Measurements from ENCODE around the gene RNF144A.

DNA sequence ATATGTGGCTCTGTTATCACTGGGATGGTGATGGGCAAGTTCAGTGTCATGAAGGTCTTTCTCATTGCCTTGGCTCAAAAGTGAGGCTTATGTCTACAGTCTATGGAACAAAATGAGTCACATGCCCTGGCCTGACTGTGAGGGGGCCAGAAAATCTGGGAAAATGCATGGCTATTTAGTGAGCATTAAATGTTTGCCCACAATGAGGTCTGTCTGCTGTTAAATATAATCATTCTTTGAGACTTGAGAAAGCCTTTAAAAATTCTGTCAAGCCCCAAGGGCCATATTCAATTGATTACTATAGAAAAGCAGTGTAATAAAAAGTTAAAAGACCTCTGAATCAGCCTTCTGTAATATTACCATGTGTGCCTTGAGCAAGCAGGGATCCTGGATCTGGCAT is 5.5 kb upstream of the RNF144A start:
- TF ChIP-seq, protein P1, sequence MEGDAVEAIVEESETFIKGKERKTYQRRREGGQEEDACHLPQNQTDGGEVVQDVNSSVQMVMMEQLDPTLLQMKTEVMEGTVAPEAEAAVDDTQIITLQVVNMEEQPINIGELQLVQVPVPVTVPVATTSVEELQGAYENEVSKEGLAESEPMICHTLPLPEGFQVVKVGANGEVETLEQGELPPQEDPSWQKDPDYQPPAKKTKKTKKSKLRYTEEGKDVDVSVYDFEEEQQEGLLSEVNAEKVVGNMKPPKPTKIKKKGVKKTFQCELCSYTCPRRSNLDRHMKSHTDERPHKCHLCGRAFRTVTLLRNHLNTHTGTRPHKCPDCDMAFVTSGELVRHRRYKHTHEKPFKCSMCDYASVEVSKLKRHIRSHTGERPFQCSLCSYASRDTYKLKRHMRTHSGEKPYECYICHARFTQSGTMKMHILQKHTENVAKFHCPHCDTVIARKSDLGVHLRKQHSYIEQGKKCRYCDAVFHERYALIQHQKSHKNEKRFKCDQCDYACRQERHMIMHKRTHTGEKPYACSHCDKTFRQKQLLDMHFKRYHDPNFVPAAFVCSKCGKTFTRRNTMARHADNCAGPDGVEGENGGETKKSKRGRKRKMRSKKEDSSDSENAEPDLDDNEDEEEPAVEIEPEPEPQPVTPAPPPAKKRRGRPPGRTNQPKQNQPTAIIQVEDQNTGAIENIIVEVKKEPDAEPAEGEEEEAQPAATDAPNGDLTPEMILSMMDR (IDR thresholded peaks at IDR 0.05; ENCODE audit: extremely low read depth in 1 of 2, insufficient read depth in 1 of 2, low read depth in 1 of 2, low read length in 2 of 2): no peak
- TF ChIP-seq POLR2A (IDR thresholded peaks at IDR 0.05; ENCODE audit: low read depth, low read length): no peak
- no peak for TF ChIP-seq GATA2 (IDR thresholded peaks at IDR 0.05; ENCODE audit: insufficient read depth, insufficient read length, low read depth, low read length)
- TF ChIP-seq POLR2AphosphoS5 (IDR thresholded peaks at IDR 0.05; ENCODE audit: insufficient read depth, low read depth, low read length): no peak
- no peak for TF ChIP-seq EZH2 (IDR thresholded peaks at IDR 0.05; ENCODE audit: borderline replicate concordance, low read depth, low read length, severe bottlenecking)
- no peak for TF ChIP-seq FOS (IDR thresholded peaks at IDR 0.05; ENCODE audit: borderline replicate concordance, insufficient read depth, low read length)
- TF ChIP-seq, protein P2, sequence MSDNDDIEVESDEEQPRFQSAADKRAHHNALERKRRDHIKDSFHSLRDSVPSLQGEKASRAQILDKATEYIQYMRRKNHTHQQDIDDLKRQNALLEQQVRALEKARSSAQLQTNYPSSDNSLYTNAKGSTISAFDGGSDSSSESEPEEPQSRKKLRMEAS (IDR thresholded peaks at IDR 0.05; ENCODE audit: insufficient read depth, insufficient read length): no peak
- TF ChIP-seq MYC (IDR thresholded peaks at IDR 0.05; ENCODE audit: low read depth, low read length): no peak
- TF ChIP-seq JUN (IDR thresholded peaks at IDR 0.05; ENCODE audit: borderline replicate concordance, insufficient read depth, insufficient read length, low read depth): no peak

Measured in endothelial cell of umbilical vein (primary cell).